Articular chondrocyte of knee joint (primary cell): ENCODE measurements around the gene VAX1. TPM values are rescaled to one million over a fixed set of nuclear protein-coding genes. Genes with fewer than 3 reads are reported as not detected.

Experiments used
- small RNA-seq: library from RNA; depleted of rRNA; stranded (forward); fragments of <200 nt; gene quantifications from one replicate; pipeline ENCODE3, GENCODE V24; 2012
- total RNA-seq: library from RNA; depleted of rRNA; stranded (reverse); fragments of >200 nt; gene quantifications from 2 replicates; pipeline ENCODE4 v1.2.3, GENCODE V29; 2012

The VAX1 gene
- not detected in 2 replicates for total RNA-seq

GRCh38 chr10:117137911-117138642, at the start of gene VAX1:
Gene VAX1, minus strand, starts transcription at chr10:117138270. Its CDS starts 214 bp downstream, at chr10:117138056.

Small RNAs within 50 kb of the gene (small RNA-seq; reads per million reads assigned to genes)
- gene MIR3663, result not detected

Other genes starting within 250 kb of the VAX1 start
- gene SHTN1, start 133.1 kb downstream of the VAX1 start, total RNA-seq, result 6.4 and 6.9 TPM in 2 replicates
- gene KCNK18, start 59.2 kb upstream of the VAX1 start, total RNA-seq, result not detected in 2 replicates
- under 0.01 TPM in 1 of 2 replicates, not detected in the other for gene SLC18A2, start 102.8 kb upstream of the VAX1 start, total RNA-seq
- gene PDZD8, start 237.2 kb upstream of the VAX1 start, total RNA-seq, result 48.6 and 53.5 TPM in 2 replicates